ENCODE results near the gene CRLF3. TPM values are rescaled to one million over a fixed set of nuclear protein-coding genes. Genes with fewer than 3 reads are reported as not detected.
"Not testable (repeated sequence)": the region's sequence is repeated elsewhere in the genome, so short reads cannot be mapped to it uniquely, and the experiment has no call there.

The CRLF3 gene
- total RNA-seq, 1 experiment from 2014 or later: 15.0 TPM

DNA sequence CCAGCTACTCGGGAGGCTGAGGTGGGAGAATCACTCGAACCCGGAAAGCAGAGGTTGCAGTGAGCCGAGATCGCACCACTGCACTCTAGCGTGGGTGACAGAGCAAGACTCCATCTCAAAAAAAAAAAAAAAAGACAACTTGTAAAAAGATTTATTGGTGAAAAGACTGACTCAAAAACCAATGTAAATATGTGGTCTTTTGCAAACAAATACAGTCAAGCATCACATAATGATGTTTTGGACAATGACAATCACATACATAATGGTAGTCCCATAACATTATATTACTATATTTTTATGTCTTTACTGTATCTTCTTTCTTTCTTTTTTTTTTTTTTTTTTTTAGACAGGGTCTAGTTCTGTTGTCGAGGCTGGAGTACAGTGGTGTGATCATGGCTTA is 8.3 kb downstream of the CRLF3 start:
- Mint-ChIP-seq H3K9me3 (ENCODE audit: unreplicated experiment) (no peaks in the 10 kb centered on the region), H3K4me3 (ENCODE audit: unreplicated experiment) (no peak overlapping the region), H3K27ac (ENCODE audit: low read depth, unreplicated experiment) (no peak overlapping the region), H3K4me1 (ENCODE audit: insufficient read depth, unreplicated experiment) (peaks cover 12% of the 10 kb centered on the region), H3K36me3 (ENCODE audit: insufficient read depth, unreplicated experiment) (peaks cover 14% of the 10 kb centered on the region), H3K27me3 (ENCODE audit: insufficient read depth, unreplicated experiment) (no peaks in the 10 kb centered on the region)
- BruUV-seq (replicated peaks): no TSS peak
- POLR2A ChIA-PET: no interaction called here
- intact Hi-C loops (cut with micrococcal nuclease): no loop called here
- CTCF ChIA-PET: interaction anchor here (1.7 kb wide), 1 partner anchor 9 kb away, joined by 3 read pairs; the partner anchor contains the start of gene CRLF3
- TF ChIP-seq, protein P1, sequence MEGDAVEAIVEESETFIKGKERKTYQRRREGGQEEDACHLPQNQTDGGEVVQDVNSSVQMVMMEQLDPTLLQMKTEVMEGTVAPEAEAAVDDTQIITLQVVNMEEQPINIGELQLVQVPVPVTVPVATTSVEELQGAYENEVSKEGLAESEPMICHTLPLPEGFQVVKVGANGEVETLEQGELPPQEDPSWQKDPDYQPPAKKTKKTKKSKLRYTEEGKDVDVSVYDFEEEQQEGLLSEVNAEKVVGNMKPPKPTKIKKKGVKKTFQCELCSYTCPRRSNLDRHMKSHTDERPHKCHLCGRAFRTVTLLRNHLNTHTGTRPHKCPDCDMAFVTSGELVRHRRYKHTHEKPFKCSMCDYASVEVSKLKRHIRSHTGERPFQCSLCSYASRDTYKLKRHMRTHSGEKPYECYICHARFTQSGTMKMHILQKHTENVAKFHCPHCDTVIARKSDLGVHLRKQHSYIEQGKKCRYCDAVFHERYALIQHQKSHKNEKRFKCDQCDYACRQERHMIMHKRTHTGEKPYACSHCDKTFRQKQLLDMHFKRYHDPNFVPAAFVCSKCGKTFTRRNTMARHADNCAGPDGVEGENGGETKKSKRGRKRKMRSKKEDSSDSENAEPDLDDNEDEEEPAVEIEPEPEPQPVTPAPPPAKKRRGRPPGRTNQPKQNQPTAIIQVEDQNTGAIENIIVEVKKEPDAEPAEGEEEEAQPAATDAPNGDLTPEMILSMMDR (IDR thresholded peaks at IDR 0.05; ENCODE audit: unreplicated experiment): no peak
- DNase-seq (ENCODE audit: unreplicated experiment): no peak

DNA sequence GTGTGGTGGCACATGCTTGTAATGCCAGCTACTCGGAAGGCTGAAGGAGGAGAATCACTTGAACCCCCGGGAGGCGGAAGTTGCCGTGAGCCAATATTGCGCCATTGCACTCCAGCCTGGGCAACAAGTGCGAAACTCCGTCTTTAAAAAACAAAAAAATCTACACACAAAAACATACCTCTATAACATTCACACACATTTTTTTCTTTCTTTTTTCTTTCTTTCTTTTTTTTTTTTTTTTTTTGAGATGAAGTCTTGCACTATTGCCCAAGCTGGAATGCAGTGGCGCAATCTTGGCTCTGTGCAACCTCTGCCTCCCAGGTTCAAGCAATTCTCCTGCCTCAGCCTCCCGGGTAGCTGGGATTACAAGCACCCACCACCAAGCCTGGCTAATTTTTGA is 9.6 kb downstream of the CRLF3 start:
- H3K4me3 Mint-ChIP-seq (ENCODE audit: unreplicated experiment); H3K27me3 Mint-ChIP-seq (ENCODE audit: insufficient read depth, unreplicated experiment); intact Hi-C loops (cut with micrococcal nuclease); H3K36me3 Mint-ChIP-seq (ENCODE audit: insufficient read depth, unreplicated experiment); H3K27ac Mint-ChIP-seq (ENCODE audit: low read depth, unreplicated experiment); BruUV-seq (replicated peaks); POLR2A ChIA-PET; H3K9me3 Mint-ChIP-seq (ENCODE audit: unreplicated experiment): not testable (repeated sequence)
- peak; percentile 54 for DNase-seq (ENCODE audit: unreplicated experiment)
- H3K4me1 Mint-ChIP-seq (ENCODE audit: insufficient read depth, unreplicated experiment): peaks cover 12% of the 10 kb centered on the region
- CTCF ChIA-PET: interaction anchor here (1.7 kb wide), 1 partner anchor 10 kb away, joined by 3 read pairs; the partner anchor contains the start of gene CRLF3

DNA sequence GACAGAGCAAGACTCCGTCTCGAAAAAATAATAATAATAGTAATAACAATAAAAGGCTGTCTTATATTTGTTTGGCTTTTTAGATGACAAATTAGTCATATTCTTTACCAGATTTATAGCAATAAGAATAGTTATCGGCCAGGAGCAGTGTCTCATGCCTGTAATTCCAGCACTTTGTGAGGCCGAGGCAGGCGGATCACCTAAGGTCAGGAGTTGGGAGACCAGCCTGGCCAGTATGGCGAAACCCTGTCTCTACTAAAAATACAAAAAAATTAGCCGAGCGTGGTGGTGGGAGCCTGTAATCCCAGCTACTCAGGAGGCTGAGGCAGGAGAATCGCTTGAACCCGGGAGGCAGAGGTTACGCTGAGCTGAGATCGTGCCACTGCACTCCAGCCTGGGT is 10.3 kb downstream of the CRLF3 start:
- intact Hi-C loops (cut with micrococcal nuclease); DNase-seq (ENCODE audit: unreplicated experiment); H3K27ac Mint-ChIP-seq (ENCODE audit: low read depth, unreplicated experiment); POLR2A ChIA-PET; H3K36me3 Mint-ChIP-seq (ENCODE audit: insufficient read depth, unreplicated experiment); BruUV-seq (replicated peaks); H3K27me3 Mint-ChIP-seq (ENCODE audit: insufficient read depth, unreplicated experiment); CTCF ChIA-PET; H3K4me3 Mint-ChIP-seq (ENCODE audit: unreplicated experiment); H3K9me3 Mint-ChIP-seq (ENCODE audit: unreplicated experiment): not testable (repeated sequence)
- H3K4me1 Mint-ChIP-seq (ENCODE audit: insufficient read depth, unreplicated experiment): peaks cover 12% of the 10 kb centered on the region

DNA sequence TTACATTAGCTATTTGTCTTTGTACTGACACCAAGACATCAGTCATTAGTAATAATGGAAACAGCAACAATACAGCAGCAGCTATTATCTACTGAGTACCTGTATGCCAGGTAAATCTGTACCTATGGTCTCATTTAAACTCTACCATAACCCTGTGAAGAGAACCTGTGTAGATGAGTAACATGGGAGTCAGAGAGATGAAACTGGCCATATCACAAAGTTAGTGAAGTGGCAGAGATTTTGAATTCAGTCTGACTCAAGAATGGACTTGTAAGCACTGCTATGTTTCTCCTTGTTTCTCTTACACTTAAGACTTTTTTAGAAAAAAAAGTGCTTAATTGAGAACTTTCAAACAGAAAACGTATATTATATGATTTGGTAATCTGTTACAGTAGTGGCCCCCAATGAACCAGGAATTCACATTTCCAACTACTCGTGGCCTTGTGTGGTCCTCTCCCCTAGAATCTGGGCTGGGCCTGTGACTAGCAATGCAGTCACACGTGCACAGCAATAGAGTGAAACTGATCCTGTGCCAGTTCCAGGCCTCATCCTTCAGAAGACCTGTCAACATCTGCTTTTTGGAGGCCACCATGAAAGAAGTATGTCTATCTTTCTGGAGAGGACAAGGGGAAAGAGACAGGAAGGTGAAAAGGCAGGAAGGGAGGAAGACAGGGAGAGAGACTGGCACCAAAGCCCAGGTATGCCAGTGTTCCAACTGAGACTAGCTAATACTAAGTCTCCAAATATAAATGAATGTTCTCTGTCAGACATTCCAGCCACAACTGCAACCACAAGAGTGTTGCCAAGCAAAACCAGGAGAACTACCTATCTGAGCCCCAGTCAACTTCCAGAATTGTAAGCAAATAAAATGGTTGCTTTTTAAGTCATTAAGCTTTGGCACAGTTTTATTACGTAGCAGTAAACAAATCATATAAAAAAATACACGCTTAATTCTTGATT is 12.0 kb downstream of the CRLF3 start:
- TF ChIP-seq, protein P1 (IDR thresholded peaks at IDR 0.05; ENCODE audit: unreplicated experiment): no peak
- CTCF ChIA-PET: interaction anchor here (0.6 to 1.1 kb wide), 4 partner anchors 9 to 310 kb away, joined by 3 to 4 read pairs (median 3); no protein-coding TSS in a partner anchor
- Mint-ChIP-seq H3K27me3 (ENCODE audit: insufficient read depth, unreplicated experiment) (no peaks in the 10 kb centered on the region), H3K9me3 (ENCODE audit: unreplicated experiment) (no peaks in the 10 kb centered on the region), H3K4me1 (ENCODE audit: insufficient read depth, unreplicated experiment) (peaks cover 12% of the 10 kb centered on the region), H3K36me3 (ENCODE audit: insufficient read depth, unreplicated experiment) (no peaks in the 10 kb centered on the region), H3K4me3 (ENCODE audit: unreplicated experiment) (no peak overlapping the region), H3K27ac (ENCODE audit: low read depth, unreplicated experiment) (peak overlapping the region; percentile 65)
- intact Hi-C loops (cut with micrococcal nuclease): no loop called here
- POLR2A ChIA-PET: interaction anchor here (0.6 to 1.6 kb wide), 6 partner anchors 10 to 81 kb away, joined by 3 to 6 read pairs (median 4); partner anchors contain the start of gene CRLF3
- BruUV-seq (replicated peaks): no TSS peak
- peak; percentile 49 for DNase-seq (ENCODE audit: unreplicated experiment)

DNA sequence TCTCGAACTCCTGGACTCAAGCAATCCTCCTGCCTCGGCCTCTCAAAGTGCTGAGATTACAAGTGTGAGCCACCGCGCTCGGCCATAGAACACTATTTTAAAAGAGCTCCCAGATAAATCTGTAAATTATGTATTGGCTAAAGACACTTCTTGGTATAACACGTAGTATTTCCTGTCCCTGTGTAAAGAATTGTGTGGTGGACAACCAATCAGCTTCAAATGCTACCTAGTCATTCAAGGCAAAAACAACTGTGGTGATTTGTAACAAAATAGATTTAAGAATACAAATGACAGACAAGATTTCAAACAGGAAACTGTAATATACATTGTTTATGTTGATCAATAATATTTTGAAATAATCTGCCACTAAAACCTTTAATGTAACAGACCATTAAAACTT is 14.6 kb downstream of the CRLF3 start:
- TF ChIP-seq, protein P1 (IDR thresholded peaks at IDR 0.05; ENCODE audit: unreplicated experiment): no peak
- Mint-ChIP-seq H3K9me3 (ENCODE audit: unreplicated experiment) (no peaks in the 10 kb centered on the region), H3K27ac (ENCODE audit: low read depth, unreplicated experiment) (no peak overlapping the region), H3K36me3 (ENCODE audit: insufficient read depth, unreplicated experiment) (no peaks in the 10 kb centered on the region), H3K27me3 (ENCODE audit: insufficient read depth, unreplicated experiment) (no peaks in the 10 kb centered on the region), H3K4me3 (ENCODE audit: unreplicated experiment) (no peak overlapping the region), H3K4me1 (ENCODE audit: insufficient read depth, unreplicated experiment) (peaks cover 12% of the 10 kb centered on the region)
- DNase-seq (ENCODE audit: unreplicated experiment): no peak
- intact Hi-C loops (cut with micrococcal nuclease): no loop called here
- no TSS peak for BruUV-seq (replicated peaks)
- CTCF ChIA-PET: interaction anchor here (2.1 kb wide), 1 partner anchor 14 kb away, joined by 6 read pairs; the partner anchor contains the start of gene CRLF3
- POLR2A ChIA-PET: interaction anchor here (0.8 kb wide), 1 partner anchor 10 kb away, joined by 3 read pairs; no protein-coding TSS in a partner anchor

All from MCF 10A (cell line).